ENCODE measurements around the gene DTNB.

Gene DTNB

GRCh38 chr2:25598332-25598731 lies 75.0 kb downstream of the DTNB start:
- in situ Hi-C loops (cut with HindIII; ENCODE audit: low sequenced_read_pairs), result no loop called here
- DNase-seq (ENCODE audit: low read depth), result no peak
- TF ChIP-seq CTCF (IDR thresholded peaks at IDR 0.05; ENCODE audit: low read depth, low read length, missing control alignments), result no peak
- H3K4me3 ChIP-seq (ENCODE audit: low read depth, low read length), result no peak overlapping the region

DNA sequence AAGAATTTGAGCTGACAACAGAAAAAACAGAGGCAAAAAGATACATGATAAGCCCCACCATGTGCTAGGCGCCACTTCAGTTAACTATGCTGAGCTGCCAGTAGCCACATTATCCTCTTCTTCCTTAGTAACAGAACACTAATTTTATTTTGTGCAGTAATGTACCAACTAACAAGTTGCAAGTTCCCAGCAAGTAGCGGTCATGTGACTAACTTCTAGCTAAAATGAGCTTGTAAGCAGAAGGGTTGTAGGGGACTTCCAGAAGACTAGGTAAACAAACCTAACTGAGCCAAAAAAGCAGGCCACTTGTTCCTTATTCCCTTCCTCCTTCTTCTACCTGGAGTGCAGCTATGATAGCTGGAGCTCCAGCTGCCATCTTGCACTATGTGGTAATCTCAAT lies 75.5 kb downstream of the DTNB start:
- H3K4me3 ChIP-seq (ENCODE audit: low read depth, low read length), result no peak overlapping the region
- in situ Hi-C loops (cut with HindIII; ENCODE audit: low sequenced_read_pairs), result no loop called here
- no peak for DNase-seq (ENCODE audit: low read depth)
- no peak for TF ChIP-seq CTCF (IDR thresholded peaks at IDR 0.05; ENCODE audit: low read depth, low read length, missing control alignments)

GRCh38 chr2:25596516-25597244 lies 76.7 kb downstream of the DTNB start:
- TF ChIP-seq CTCF (IDR thresholded peaks at IDR 0.05; ENCODE audit: low read depth, low read length, missing control alignments), result no peak
- DNase-seq (ENCODE audit: low read depth), result no peak
- in situ Hi-C loops (cut with HindIII; ENCODE audit: low sequenced_read_pairs), result no loop called here

DNA sequence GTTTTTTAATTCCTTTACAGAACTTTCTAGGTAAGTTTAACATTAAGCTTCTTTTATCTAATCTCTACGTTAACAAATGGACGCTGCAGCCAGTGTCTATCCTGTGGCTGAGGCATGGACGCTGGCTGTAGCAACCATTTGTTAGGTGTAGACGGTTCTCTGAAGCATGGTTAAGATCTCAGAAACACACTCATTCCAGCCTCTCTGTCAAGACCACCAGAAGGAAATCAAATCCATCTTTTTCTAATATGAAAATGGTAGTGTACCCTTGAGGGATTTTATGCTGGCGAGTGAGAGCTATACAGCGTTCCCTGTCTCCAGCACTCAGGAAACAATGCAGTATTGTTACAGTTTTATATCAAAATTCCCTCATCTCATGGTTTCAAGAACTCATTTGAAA lies 78.0 kb downstream of the DTNB start:
- in situ Hi-C loops (cut with HindIII; ENCODE audit: low sequenced_read_pairs), result no loop called here
- H3K4me3 ChIP-seq (ENCODE audit: low read depth, low read length), result no peak overlapping the region
- no peak for TF ChIP-seq CTCF (IDR thresholded peaks at IDR 0.05; ENCODE audit: low read depth, low read length, missing control alignments)
- no peak for DNase-seq (ENCODE audit: low read depth)

More at GRCh38 chr2:25596516-25597244, 76.7 kb downstream of the DTNB start:
- H3K4me3 ChIP-seq (ENCODE audit: low read depth, low read length), result no peak overlapping the region

DNA sequence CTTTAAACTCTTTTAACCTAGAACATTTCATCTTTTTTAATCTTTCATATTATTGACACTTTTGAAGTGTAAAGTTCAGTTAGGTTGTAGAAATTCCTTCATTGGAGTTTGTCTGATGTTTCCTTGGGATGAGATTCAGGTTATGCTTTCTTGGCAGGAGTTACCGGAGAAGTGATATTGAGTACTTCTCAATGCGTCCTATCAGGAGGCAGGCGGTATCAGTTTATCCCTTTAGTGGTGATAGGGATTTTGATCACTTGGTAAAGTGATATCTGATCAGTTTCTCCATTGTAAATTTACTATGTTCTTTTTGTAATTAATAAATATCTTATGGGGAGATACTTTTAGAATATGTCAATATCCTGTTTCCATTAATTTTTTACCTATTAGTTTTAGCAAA lies 78.4 kb downstream of the DTNB start:
- no peak for TF ChIP-seq CTCF (IDR thresholded peaks at IDR 0.05; ENCODE audit: low read depth, low read length, missing control alignments)
- DNase-seq (ENCODE audit: low read depth), result no peak
- in situ Hi-C loops (cut with HindIII; ENCODE audit: low sequenced_read_pairs), result no loop called here
- no peak overlapping the region for H3K4me3 ChIP-seq (ENCODE audit: low read depth, low read length)

- no peak for TF ChIP-seq CTCF (IDR thresholded peaks at IDR 0.05; ENCODE audit: low read depth, low read length, missing control alignments)
- no peak for DNase-seq (ENCODE audit: low read depth)
- H3K4me3 ChIP-seq (ENCODE audit: low read depth, low read length), result no peak overlapping the region
- in situ Hi-C loops (cut with HindIII; ENCODE audit: low sequenced_read_pairs), result no loop called here
Measured at GRCh38 chr2:25592766-25593292, 80.5 kb downstream of the DTNB start.
